ENCODE measurements around the gene SEMA5B.

The SEMA5B gene

DNA sequence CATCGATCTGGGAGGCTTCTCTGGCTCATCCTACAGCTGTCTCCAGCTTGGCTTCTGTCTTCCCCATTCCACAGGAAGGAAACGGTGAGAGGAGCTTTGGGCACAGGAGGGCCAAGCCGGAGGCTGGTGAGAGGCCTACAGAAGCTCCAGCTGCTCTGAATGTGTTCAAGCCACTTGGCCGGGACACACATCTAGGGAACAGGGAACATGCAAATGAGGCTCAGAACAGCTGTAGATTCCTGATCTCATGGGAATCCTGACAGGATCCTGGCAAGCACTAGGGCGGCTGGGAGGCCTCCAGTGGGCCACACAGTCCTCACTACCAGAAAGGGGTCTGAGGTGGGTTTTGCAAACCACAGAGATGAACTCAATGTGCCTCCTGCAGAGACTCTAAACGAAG lies 13.7 kb downstream of the SEMA5B start:
- Histone ChIP-seq H3K27ac (replicated peaks) (no peak overlapping the region), H3K27me3 (ENCODE audit: insufficient read depth, poor library complexity, severe bottlenecking) (peaks cover 16% of the 10 kb centered on the region), H3K4me3 (replicated peaks; ENCODE audit: insufficient read depth, low read length) (no peak overlapping the region)
- DNase-seq (ENCODE audit: low read depth in 1 of 2, low spot score in 1 of 2): no peak
- TF ChIP-seq POLR2AphosphoS5 (IDR thresholded peaks at IDR 0.05; ENCODE audit: low read depth) (no peak), SPI1 (IDR thresholded peaks at IDR 0.05; ENCODE audit: borderline replicate concordance, low read depth) (no peak)
- TF ChIP-seq, protein P1, sequence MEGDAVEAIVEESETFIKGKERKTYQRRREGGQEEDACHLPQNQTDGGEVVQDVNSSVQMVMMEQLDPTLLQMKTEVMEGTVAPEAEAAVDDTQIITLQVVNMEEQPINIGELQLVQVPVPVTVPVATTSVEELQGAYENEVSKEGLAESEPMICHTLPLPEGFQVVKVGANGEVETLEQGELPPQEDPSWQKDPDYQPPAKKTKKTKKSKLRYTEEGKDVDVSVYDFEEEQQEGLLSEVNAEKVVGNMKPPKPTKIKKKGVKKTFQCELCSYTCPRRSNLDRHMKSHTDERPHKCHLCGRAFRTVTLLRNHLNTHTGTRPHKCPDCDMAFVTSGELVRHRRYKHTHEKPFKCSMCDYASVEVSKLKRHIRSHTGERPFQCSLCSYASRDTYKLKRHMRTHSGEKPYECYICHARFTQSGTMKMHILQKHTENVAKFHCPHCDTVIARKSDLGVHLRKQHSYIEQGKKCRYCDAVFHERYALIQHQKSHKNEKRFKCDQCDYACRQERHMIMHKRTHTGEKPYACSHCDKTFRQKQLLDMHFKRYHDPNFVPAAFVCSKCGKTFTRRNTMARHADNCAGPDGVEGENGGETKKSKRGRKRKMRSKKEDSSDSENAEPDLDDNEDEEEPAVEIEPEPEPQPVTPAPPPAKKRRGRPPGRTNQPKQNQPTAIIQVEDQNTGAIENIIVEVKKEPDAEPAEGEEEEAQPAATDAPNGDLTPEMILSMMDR (IDR thresholded peaks at IDR 0.05; ENCODE audit: insufficient read depth, low read length): no peak
- TF ChIP-seq, protein P2, sequence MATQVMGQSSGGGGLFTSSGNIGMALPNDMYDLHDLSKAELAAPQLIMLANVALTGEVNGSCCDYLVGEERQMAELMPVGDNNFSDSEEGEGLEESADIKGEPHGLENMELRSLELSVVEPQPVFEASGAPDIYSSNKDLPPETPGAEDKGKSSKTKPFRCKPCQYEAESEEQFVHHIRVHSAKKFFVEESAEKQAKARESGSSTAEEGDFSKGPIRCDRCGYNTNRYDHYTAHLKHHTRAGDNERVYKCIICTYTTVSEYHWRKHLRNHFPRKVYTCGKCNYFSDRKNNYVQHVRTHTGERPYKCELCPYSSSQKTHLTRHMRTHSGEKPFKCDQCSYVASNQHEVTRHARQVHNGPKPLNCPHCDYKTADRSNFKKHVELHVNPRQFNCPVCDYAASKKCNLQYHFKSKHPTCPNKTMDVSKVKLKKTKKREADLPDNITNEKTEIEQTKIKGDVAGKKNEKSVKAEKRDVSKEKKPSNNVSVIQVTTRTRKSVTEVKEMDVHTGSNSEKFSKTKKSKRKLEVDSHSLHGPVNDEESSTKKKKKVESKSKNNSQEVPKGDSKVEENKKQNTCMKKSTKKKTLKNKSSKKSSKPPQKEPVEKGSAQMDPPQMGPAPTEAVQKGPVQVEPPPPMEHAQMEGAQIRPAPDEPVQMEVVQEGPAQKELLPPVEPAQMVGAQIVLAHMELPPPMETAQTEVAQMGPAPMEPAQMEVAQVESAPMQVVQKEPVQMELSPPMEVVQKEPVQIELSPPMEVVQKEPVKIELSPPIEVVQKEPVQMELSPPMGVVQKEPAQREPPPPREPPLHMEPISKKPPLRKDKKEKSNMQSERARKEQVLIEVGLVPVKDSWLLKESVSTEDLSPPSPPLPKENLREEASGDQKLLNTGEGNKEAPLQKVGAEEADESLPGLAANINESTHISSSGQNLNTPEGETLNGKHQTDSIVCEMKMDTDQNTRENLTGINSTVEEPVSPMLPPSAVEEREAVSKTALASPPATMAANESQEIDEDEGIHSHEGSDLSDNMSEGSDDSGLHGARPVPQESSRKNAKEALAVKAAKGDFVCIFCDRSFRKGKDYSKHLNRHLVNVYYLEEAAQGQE (IDR thresholded peaks at IDR 0.05; ENCODE audit: insufficient replicate concordance, low read depth): no peak

DNA sequence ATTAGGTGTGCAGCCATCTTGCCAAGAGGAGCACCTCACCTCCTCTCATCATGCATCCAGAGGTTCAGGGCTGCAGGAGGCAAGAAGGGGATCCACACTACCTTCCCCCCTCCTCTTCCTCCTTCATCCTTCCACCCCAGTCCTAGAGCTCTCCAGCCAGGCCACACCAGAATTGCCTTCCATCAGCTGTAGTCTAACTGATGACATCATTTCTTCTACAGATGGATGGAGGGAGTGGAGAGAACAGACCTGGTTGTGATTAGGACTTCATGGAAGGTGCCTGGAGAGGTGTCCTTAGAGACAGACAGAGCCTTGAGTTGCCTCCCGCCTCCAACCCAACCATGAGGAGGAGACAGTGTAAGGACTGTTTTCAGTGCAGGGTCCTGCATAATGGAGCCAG lies 14.9 kb downstream of the SEMA5B start:
- DNase-seq (ENCODE audit: low read depth in 1 of 2, low spot score in 1 of 2): no peak
- no peak overlapping the region for H3K4me3 ChIP-seq (replicated peaks; ENCODE audit: insufficient read depth, low read length)
- H3K27me3 ChIP-seq (ENCODE audit: insufficient read depth, poor library complexity, severe bottlenecking): peaks cover 19% of the 10 kb centered on the region
- TF ChIP-seq, protein P2 (IDR thresholded peaks at IDR 0.05; ENCODE audit: insufficient replicate concordance, low read depth): no peak
- TF ChIP-seq POLR2AphosphoS5 (IDR thresholded peaks at IDR 0.05; ENCODE audit: low read depth) (no peak), GABPA (IDR thresholded peaks at IDR 0.05; ENCODE audit: low read depth) (no peak), SPI1 (IDR thresholded peaks at IDR 0.05; ENCODE audit: borderline replicate concordance, low read depth) (no peak)
- TF ChIP-seq, protein P1 (IDR thresholded peaks at IDR 0.05; ENCODE audit: insufficient read depth, low read length): no peak
- H3K27ac ChIP-seq (replicated peaks): no peak overlapping the region

DNA sequence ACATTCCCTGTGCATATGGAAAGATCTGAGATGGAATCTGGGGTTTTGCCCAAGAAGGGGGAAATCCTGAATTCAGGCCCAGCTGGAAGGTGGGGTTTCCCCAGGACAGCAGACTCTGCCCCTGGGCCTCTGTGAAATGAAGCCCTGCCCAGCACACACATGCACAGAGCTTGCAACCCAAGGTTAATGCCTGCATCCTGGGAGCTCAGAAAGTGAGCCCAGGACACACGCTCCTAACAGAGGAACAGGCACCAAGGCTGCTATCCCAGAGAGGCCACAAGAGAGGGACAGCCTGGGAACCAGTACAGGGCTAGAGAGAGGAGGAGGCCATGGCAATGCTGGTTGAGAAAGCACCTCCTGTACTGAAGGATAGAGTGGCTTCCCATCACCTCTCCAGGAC lies 16.1 kb downstream of the SEMA5B start:
- peaks cover 13% of the 10 kb centered on the region for H3K27me3 ChIP-seq (ENCODE audit: insufficient read depth, poor library complexity, severe bottlenecking)
- no peak overlapping the region for H3K4me3 ChIP-seq (replicated peaks; ENCODE audit: insufficient read depth, low read length)
- TF ChIP-seq POLR2AphosphoS5 (IDR thresholded peaks at IDR 0.05; ENCODE audit: low read depth) (no peak), SPI1 (IDR thresholded peaks at IDR 0.05; ENCODE audit: borderline replicate concordance, low read depth) (no peak), GABPA (IDR thresholded peaks at IDR 0.05; ENCODE audit: low read depth) (no peak)
- TF ChIP-seq, protein P2 (IDR thresholded peaks at IDR 0.05; ENCODE audit: insufficient replicate concordance, low read depth): no peak
- TF ChIP-seq, protein P1 (IDR thresholded peaks at IDR 0.05; ENCODE audit: insufficient read depth, low read length): no peak
- no peak for DNase-seq (ENCODE audit: low read depth in 1 of 2, low spot score in 1 of 2)
- H3K27ac ChIP-seq (replicated peaks): no peak overlapping the region

All from HL-60 (cell line).